ENCODE data around the gene VIPR1. TPM values are rescaled to one million over a fixed set of nuclear protein-coding genes. Genes with fewer than 3 reads are reported as not detected.
A peak's percentile ranks its signal among the peaks of the same experiment; 100 is the strongest.

Gene VIPR1, protein sequence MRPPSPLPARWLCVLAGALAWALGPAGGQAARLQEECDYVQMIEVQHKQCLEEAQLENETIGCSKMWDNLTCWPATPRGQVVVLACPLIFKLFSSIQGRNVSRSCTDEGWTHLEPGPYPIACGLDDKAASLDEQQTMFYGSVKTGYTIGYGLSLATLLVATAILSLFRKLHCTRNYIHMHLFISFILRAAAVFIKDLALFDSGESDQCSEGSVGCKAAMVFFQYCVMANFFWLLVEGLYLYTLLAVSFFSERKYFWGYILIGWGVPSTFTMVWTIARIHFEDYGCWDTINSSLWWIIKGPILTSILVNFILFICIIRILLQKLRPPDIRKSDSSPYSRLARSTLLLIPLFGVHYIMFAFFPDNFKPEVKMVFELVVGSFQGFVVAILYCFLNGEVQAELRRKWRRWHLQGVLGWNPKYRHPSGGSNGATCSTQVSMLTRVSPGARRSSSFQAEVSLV
- total RNA-seq, result 100 to 1,000 TPM; 121 to 565 (median 254) TPM

DNA sequence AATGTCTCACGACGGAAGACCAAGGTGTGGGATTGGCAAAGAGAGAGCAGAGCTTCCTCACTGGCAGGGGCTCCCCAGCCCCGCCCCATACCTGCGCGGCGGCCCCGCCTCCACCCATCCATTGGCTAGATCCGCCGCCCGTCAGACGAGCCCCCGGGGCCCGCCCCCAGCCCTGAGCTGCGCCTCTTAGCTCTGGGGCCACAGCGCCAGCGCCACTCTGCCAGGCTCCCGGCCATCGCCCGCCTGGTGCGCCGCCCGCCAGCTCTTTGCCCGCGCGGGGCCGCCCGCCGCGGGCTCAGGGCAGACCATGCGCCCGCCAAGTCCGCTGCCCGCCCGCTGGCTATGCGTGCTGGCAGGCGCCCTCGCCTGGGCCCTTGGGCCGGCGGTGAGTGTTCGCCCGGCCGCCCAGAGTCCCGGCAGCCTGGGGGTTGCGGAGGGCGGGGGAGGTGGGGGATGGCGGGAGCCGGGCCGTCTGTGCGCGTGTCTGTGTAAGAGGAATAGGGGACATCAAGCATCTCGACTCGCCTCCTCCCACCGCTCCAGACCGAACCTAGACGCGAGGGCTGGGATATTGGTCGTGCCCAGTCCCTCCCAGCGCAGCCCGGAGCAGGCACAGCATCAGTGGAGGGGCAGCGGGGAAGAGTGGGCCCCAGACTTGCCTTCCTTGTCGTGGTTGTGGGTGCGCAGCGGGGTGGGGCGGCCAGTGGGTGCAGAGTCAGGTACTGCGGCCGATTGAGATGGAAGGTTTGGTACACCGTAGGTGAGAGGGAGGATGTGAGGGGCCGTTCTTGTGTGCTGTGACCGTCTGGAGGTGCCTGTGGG is at the start of gene VIPR1:
VIPR1 (plus strand) TSS at position 215 of the 822 bp plus-strand sequence; CDS start at position 308, 93 bp downstream.
- in situ Hi-C loops (cut with MboI; ENCODE audit: low pct_ligation_motif_present in 1 of 4, low pct_unique_long_range_greater_than_20kb in 1 of 4, low sequenced_read_pairs in 3 of 4), result no loop called here
- H3K27ac ChIP-seq, result peak within 1 kb of the TSS; percentile 81 to 92 (median 87)
- intact Hi-C loops (cut with DNase I; ENCODE audit: low total_unique reads), result no loop called here

DNA sequence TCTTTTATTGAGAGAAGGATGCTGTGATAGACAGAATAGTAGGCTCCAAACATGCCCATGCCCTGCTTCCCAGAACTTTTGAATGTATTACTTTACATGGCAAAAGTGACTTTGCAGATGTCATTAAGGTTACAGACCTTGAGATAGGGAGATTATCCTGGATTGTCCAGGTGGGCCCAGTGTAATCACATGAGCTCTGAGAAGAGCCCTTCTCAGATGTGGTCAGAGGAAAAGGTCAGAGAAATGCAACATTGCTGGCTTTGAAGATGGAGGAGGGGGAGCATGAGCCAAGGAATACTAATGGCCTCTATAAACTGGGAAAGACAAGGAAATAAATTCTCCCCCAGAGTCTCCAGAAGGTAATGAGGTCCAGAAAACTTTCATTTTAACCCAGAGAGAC is 46.2 kb upstream of the VIPR1 start:
- H3K27ac ChIP-seq, result no peak overlapping the region
- H3K27me3 ChIP-seq, result no peaks in the 10 kb centered on the region
- in situ Hi-C loops (cut with MboI; ENCODE audit: low pct_ligation_motif_present in 1 of 4, low pct_unique_long_range_greater_than_20kb in 1 of 4, low sequenced_read_pairs in 3 of 4), result no loop called here
- TF ChIP-seq, protein P1, sequence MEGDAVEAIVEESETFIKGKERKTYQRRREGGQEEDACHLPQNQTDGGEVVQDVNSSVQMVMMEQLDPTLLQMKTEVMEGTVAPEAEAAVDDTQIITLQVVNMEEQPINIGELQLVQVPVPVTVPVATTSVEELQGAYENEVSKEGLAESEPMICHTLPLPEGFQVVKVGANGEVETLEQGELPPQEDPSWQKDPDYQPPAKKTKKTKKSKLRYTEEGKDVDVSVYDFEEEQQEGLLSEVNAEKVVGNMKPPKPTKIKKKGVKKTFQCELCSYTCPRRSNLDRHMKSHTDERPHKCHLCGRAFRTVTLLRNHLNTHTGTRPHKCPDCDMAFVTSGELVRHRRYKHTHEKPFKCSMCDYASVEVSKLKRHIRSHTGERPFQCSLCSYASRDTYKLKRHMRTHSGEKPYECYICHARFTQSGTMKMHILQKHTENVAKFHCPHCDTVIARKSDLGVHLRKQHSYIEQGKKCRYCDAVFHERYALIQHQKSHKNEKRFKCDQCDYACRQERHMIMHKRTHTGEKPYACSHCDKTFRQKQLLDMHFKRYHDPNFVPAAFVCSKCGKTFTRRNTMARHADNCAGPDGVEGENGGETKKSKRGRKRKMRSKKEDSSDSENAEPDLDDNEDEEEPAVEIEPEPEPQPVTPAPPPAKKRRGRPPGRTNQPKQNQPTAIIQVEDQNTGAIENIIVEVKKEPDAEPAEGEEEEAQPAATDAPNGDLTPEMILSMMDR (IDR thresholded peaks at IDR 0.05), result no peak
- TF ChIP-seq POLR2A (IDR thresholded peaks at IDR 0.05), result no peak
- no peak for TF ChIP-seq POLR2AphosphoS5 (IDR thresholded peaks at IDR 0.05)
- no peak for TF ChIP-seq EP300 (IDR thresholded peaks at IDR 0.05; ENCODE audit: low read depth)
- intact Hi-C loops (cut with DNase I; ENCODE audit: low total_unique reads), result no loop called here
- peaks cover 0 to 4% (median 0%) of the 10 kb centered on the region in 4 donors for H3K4me1 ChIP-seq
- no peak overlapping the region for H3K4me3 ChIP-seq
- H3K36me3 ChIP-seq, result no peaks in the 10 kb centered on the region
- no peak for DNase-seq
- H3K9me3 ChIP-seq, result no peaks in the 10 kb centered on the region

More for the DNA sequence above, at the start of gene VIPR1:
- TF ChIP-seq POLR2A (IDR thresholded peaks at IDR 0.05), result peak; percentile 74
- TF ChIP-seq EP300 (IDR thresholded peaks at IDR 0.05; ENCODE audit: low read depth), result no peak
- TF ChIP-seq POLR2AphosphoS5 (IDR thresholded peaks at IDR 0.05), result peak; percentile 41 to 94 (median 90)
- TF ChIP-seq, protein P1 (IDR thresholded peaks at IDR 0.05), result no peak
- Histone ChIP-seq H3K9me3 (no peaks in the 10 kb centered on the region), H3K27me3 (peaks cover 43% of the 10 kb centered on the region), H3K36me3 (no peaks in the 10 kb centered on the region), H3K4me1 (peaks cover 5 to 54% (median 41%) of the 10 kb centered on the region in 4 donors), H3K4me3 (peak within 1 kb of the TSS; percentile 34 to 64 (median 51))
- WGBS, 2 donors (ENCODE audit: low coverage in 1 of 2), result 11% methylated on average over 53 of the region's 69 CpGs; no CpG with 5 or more reads in 1 of the 2 donors
- DNase-seq, result peak; percentile 95

DNA sequence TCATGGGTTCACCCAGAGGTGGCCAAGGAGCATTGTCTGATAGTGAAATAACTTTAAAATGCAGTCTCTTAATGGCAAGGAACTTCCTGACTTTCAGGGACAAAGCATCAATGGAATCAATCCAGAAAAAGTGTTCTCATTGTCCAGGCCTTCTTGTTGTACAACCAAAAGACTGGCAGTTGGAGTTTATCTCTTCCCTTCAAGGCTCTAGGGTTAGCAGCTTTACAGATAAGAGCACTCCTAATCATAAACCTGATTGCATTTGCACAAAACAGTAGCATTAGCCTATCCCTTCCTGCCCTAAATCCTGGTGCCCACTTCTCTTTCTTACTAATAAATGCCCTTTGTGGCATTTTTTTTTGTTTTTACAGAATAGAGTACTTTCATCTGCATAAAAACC is 43.3 kb upstream of the VIPR1 start:
- intact Hi-C loops (cut with DNase I; ENCODE audit: low total_unique reads), result no loop called here
- in situ Hi-C loops (cut with MboI; ENCODE audit: low pct_ligation_motif_present in 1 of 4, low pct_unique_long_range_greater_than_20kb in 1 of 4, low sequenced_read_pairs in 3 of 4), result no loop called here

More for the DNA sequence above, 43.3 kb upstream of the VIPR1 start:
- Histone ChIP-seq H3K4me1 (no peaks in the 10 kb centered on the region), H3K27me3 (no peaks in the 10 kb centered on the region), H3K36me3 (no peaks in the 10 kb centered on the region), H3K9me3 (no peaks in the 10 kb centered on the region), H3K27ac (no peak overlapping the region), H3K4me3 (no peak overlapping the region)
- TF ChIP-seq POLR2A (IDR thresholded peaks at IDR 0.05) (no peak), EP300 (IDR thresholded peaks at IDR 0.05; ENCODE audit: low read depth) (no peak), POLR2AphosphoS5 (IDR thresholded peaks at IDR 0.05) (no peak)
- TF ChIP-seq, protein P1 (IDR thresholded peaks at IDR 0.05), result no peak
- DNase-seq, result no peak
